Suprapubic skin (tissue), 4 donors: ENCODE measurements around the gene PDE2A.

Experiments
- EP300 ChIP-seq: sonication (generic); formaldehyde crosslinking; IDR thresholded peaks from one replicate; pipeline ENCODE4 v1.6.1; 2017; ENCODE audit warnings: antibody characterized with exemption
- POLR2A ChIP-seq, 2 donors: fragments of 450-650 bp; IDR thresholded peaks; one replicate each; pipeline ENCODE4 v1.6.1; 2017; ENCODE audit warnings: antibody characterized with exemption in 2 of 2, mild to moderate bottlenecking in 2 of 2, moderate library complexity in 2 of 2
- POLR2AphosphoS5 ChIP-seq, 3 donors: sonication (generic); formaldehyde crosslinking; IDR thresholded peaks; one replicate each; pipeline ENCODE4 v1.6.1; 2017; ENCODE audit warnings: antibody characterized with exemption in 3 of 3
- TF ChIP-seq, protein P1 (sequence below), 2 donors: fragments of 200-600 bp in 1 of 2; fragments of 450-650 bp in 1 of 2; sonication (generic) in 1 of 2; IDR thresholded peaks; one replicate each; pipeline ENCODE4 v1.5.1; 2016 to 2019; ENCODE audit warnings: antibody characterized with exemption in 2 of 2, mild to moderate bottlenecking in 1 of 2, moderate library complexity in 1 of 2

DNA sequence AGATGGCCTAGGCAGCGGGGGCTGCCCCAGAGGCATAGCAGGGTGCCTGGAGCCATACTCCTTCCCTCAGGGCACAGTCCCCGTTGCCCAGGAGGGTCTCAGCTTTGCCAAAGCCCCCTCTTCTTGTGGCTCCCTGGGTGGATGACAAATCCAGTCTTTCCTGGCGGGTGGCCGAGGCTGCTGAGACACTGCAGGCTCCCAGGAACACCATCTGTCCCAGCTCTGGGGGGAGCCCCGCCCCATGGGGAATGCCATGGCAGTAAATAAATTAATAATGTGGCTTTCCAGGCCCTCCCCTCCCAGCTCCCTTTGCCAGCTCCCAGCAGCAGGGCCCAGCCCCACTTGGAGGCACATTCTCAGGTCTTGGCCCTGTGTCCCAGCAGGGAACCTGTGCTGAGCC lies 45.0 kb downstream of the PDE2A start:
- TF ChIP-seq, protein P1, sequence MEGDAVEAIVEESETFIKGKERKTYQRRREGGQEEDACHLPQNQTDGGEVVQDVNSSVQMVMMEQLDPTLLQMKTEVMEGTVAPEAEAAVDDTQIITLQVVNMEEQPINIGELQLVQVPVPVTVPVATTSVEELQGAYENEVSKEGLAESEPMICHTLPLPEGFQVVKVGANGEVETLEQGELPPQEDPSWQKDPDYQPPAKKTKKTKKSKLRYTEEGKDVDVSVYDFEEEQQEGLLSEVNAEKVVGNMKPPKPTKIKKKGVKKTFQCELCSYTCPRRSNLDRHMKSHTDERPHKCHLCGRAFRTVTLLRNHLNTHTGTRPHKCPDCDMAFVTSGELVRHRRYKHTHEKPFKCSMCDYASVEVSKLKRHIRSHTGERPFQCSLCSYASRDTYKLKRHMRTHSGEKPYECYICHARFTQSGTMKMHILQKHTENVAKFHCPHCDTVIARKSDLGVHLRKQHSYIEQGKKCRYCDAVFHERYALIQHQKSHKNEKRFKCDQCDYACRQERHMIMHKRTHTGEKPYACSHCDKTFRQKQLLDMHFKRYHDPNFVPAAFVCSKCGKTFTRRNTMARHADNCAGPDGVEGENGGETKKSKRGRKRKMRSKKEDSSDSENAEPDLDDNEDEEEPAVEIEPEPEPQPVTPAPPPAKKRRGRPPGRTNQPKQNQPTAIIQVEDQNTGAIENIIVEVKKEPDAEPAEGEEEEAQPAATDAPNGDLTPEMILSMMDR (IDR thresholded peaks at IDR 0.05), result no peak
- TF ChIP-seq POLR2A (IDR thresholded peaks at IDR 0.05), result no peak
- no peak for TF ChIP-seq EP300
- TF ChIP-seq POLR2AphosphoS5 (IDR thresholded peaks at IDR 0.05), result no peak
